Choroid plexus epithelial cell (primary cell): ENCODE data around the gene ERI3.

Experiments
- DNase-seq: peaks from one replicate; pipeline ENCODE4 v3.0.0-alpha.2; 2010; ENCODE audit warnings: low read depth
- H3K4me3 ChIP-seq: 2 replicates; pipeline ENCODE4 v1.5.1; 2011; ENCODE audit warnings: low read depth, mild to moderate bottlenecking, control low read depth, low read length, moderate library complexity
- CTCF ChIP-seq: conservative IDR thresholded peaks from 2 replicates; pipeline ENCODE4 v1.5.1; 2011; ENCODE audit warnings: low read depth, mild to moderate bottlenecking, control low read depth, inconsistent platforms, low read length, moderate library complexity

The ERI3 gene

GRCh38 chr1:44260792-44261170, 94.3 kb downstream of the ERI3 start:
- H3K4me3 ChIP-seq: no peak overlapping the region
- no peak for DNase-seq
- TF ChIP-seq CTCF: no peak

DNA sequence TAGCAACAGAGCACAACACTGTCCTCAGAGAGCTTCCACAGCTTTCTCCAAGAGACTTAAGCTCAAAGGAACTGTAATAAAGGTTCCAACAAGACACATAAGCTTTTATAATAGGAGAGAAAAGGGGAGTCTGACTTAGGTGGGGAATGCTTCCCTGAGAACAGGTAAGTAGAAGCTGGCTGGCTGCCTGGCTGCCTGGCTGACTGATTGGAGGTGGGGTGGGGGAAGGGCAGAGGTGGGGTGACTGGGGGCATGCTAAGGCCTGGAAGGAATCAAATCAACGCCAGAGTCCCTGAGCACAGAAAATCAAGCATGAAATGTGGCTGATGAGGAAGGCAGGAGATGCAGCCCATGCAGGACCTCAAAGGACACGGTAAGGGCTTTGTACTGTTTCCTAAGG, 96.0 kb downstream of the ERI3 start:
- no peak for DNase-seq
- TF ChIP-seq CTCF: no peak
- no peak overlapping the region for H3K4me3 ChIP-seq

- no peak for TF ChIP-seq CTCF
- no peak overlapping the region for H3K4me3 ChIP-seq
- no peak for DNase-seq
Measured at GRCh38 chr1:44256762-44257554, 98.1 kb downstream of the ERI3 start.

GRCh38 chr1:44254392-44254910, 100.6 kb downstream of the ERI3 start:
- TF ChIP-seq CTCF: no peak
- DNase-seq: no peak

GRCh38 chr1:44251989-44252671, 102.9 kb downstream of the ERI3 start:
- TF ChIP-seq CTCF: no peak
- no peak overlapping the region for H3K4me3 ChIP-seq
- DNase-seq: no peak

More at GRCh38 chr1:44254392-44254910, 100.6 kb downstream of the ERI3 start:
- no peak overlapping the region for H3K4me3 ChIP-seq

DNA sequence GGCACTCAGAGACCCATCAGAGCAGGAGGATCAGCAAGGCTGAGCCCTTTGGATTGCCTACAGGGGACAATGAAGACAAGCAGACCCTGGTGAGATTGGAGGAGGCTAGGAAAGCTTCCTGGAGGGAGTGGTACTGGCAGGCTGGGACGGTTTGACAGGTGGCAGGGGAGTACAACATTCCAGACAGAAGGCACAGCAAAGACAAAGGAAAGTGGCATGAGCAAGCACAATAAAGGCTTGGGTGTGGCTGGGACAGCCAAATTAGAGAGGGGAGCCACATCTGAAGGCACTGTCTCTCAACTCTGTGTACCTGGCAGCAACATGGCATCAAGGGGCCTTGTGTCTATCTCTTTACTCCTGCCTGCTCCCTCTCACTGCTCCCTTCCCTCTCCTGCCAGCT, 103.6 kb downstream of the ERI3 start:
- no peak for TF ChIP-seq CTCF
- DNase-seq: no peak

More for the DNA sequence above, 103.6 kb downstream of the ERI3 start:
- H3K4me3 ChIP-seq: no peak overlapping the region
